Liver (tissue), 3 donors: ENCODE data around the gene GTF2IRD1.

ENCODE experiments used
- FOXA1 ChIP-seq: IDR thresholded peaks from 2 replicates; pipeline ENCODE4 v1.6.1; 2016; ENCODE audit warnings: antibody characterized with exemption
- GABPA ChIP-seq, 2 donors: IDR thresholded peaks in 1 of 2; conservative IDR thresholded peaks in 1 of 2; 2 replicates each; pipeline ENCODE4 v1.6.1; 2016; ENCODE audit warnings: antibody characterized with exemption in 2 of 2, mild to moderate bottlenecking in 1 of 2, moderate library complexity in 1 of 2
- RAD21 ChIP-seq, 2 donors: IDR thresholded peaks; 2 replicates each; pipeline ENCODE4 v1.6.1; 2016; ENCODE audit warnings: antibody characterized with exemption in 2 of 2, mild to moderate bottlenecking in 2 of 2
- REST ChIP-seq: IDR thresholded peaks from 2 replicates; pipeline ENCODE4 v1.6.1; 2016; ENCODE audit warnings: antibody characterized with exemption, mild to moderate bottlenecking
- TAF1 ChIP-seq: conservative IDR thresholded peaks from 2 replicates; pipeline ENCODE4 v1.6.1; 2016; ENCODE audit warnings: antibody characterized with exemption, mild to moderate bottlenecking
- YY1 ChIP-seq: IDR thresholded peaks from 2 replicates; pipeline ENCODE4 v1.6.1; 2016; ENCODE audit warnings: antibody characterized with exemption, mild to moderate bottlenecking
- ZBTB33 ChIP-seq: IDR thresholded peaks from 2 replicates; pipeline ENCODE4 v1.6.1; 2016; ENCODE audit warnings: antibody characterized with exemption
- TF ChIP-seq, protein P1 (sequence below): fragments of 150-350 bp; IDR thresholded peaks from 2 replicates; pipeline ENCODE4 v1.5.1; 2017; ENCODE audit warnings: improper control_type of control experiment, low read depth, low read length; ENCODE audit not compliant: missing input control
- donor health status: healthy.
- donor health status: healthy.

GRCh38 chr7:74473116-74473515, 19.4 kb downstream of the GTF2IRD1 start:
- TF ChIP-seq, protein P1, sequence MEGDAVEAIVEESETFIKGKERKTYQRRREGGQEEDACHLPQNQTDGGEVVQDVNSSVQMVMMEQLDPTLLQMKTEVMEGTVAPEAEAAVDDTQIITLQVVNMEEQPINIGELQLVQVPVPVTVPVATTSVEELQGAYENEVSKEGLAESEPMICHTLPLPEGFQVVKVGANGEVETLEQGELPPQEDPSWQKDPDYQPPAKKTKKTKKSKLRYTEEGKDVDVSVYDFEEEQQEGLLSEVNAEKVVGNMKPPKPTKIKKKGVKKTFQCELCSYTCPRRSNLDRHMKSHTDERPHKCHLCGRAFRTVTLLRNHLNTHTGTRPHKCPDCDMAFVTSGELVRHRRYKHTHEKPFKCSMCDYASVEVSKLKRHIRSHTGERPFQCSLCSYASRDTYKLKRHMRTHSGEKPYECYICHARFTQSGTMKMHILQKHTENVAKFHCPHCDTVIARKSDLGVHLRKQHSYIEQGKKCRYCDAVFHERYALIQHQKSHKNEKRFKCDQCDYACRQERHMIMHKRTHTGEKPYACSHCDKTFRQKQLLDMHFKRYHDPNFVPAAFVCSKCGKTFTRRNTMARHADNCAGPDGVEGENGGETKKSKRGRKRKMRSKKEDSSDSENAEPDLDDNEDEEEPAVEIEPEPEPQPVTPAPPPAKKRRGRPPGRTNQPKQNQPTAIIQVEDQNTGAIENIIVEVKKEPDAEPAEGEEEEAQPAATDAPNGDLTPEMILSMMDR = no peak
- no peak for TF ChIP-seq TAF1
- no peak for TF ChIP-seq GABPA (IDR thresholded peaks at IDR 0.05 in 1 of 2, conservative IDR thresholded peaks at IDR 0.05 in 1 of 2)
- TF ChIP-seq RAD21 (IDR thresholded peaks at IDR 0.05) = no peak
- no peak for TF ChIP-seq ZBTB33
- TF ChIP-seq YY1 = no peak
- no peak for TF ChIP-seq FOXA1
- no peak for TF ChIP-seq REST
